ENCODE results near the gene INPP4A. TPM values are rescaled to one million over a fixed set of nuclear protein-coding genes. Genes with fewer than 3 reads are reported as not detected.

The INPP4A gene
- total RNA-seq, 4 donors from 2014 or later: 13.6 to 25.2 (median 17.2) TPM

DNA sequence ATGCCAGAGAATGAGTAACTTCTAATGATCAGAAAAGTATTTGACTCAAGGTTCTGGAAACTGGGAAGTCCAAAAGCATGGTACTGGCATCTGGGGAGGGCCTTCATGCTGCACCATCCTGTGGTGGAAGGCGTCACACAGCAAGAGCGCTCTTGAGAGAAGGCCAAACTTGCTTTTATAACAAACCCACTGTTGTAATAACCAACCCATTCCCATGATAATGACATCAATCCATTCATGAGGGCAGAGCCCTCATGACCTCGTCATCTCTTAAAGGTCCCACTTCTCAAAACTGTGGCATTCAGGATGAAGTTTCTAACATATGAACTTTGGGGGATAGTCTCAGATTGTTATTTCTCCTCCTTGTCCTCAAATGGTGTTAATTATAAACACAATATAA is 95.9 kb downstream of the INPP4A start:
- Histone ChIP-seq H3K9me3 (no peaks in the 10 kb centered on the region), H3K27me3 (no peaks in the 10 kb centered on the region), H3K36me3 (peaks cover 71% of the 10 kb centered on the region), H3K4me3 (no peak overlapping the region), H3K4me1 (no peaks in the 10 kb centered on the region), H3K27ac (no peak overlapping the region)
- WGBS: 89% methylated on average over 3 of the region's 3 CpGs
- DNase-seq (ENCODE audit: low spot score in 2 of 2): no peak
- TF ChIP-seq POLR2A (IDR thresholded peaks at IDR 0.05) (no peak), CTCF (IDR thresholded peaks at IDR 0.05) (no peak)

DNA sequence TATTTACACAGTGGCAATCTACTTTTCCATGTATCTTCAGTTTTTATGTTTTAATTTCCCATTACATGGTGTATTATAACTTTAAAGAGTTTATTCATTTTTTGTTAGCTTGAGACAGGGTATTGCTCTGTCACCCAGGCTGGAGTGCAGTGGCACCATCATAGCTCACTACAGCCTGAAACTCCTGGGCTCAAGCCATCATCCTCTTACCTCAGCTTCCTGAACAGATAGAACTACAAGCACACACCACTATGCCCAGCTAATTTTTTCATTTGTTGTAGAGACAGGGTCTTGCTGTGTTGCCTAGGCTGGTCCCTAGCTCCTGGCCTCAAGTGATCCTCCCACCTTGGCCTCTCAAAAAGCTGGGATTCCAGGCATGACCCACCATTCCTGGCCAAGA is 96.8 kb downstream of the INPP4A start:
- Histone ChIP-seq H3K27ac (no peak overlapping the region), H3K4me3 (no peak overlapping the region), H3K4me1 (no peaks in the 10 kb centered on the region), H3K27me3 (no peaks in the 10 kb centered on the region), H3K36me3 (peaks cover 80% of the 10 kb centered on the region), H3K9me3 (no peaks in the 10 kb centered on the region)
- TF ChIP-seq EP300 (IDR thresholded peaks at IDR 0.05): no peak
- no peak for TF ChIP-seq POLR2AphosphoS5 (IDR thresholded peaks at IDR 0.05)
- TF ChIP-seq POLR2A (IDR thresholded peaks at IDR 0.05): no peak
- no peak for DNase-seq (ENCODE audit: low spot score in 2 of 2)

GRCh38 chr2:98541906-98542305 is 97.2 kb downstream of the INPP4A start:
- no peaks in the 10 kb centered on the region for H3K27me3 ChIP-seq
- WGBS: 72% methylated on average over 9 of the region's 9 CpGs
- TF ChIP-seq POLR2A (IDR thresholded peaks at IDR 0.05) (no peak), POLR2AphosphoS5 (IDR thresholded peaks at IDR 0.05) (no peak), EP300 (IDR thresholded peaks at IDR 0.05) (no peak), CTCF (IDR thresholded peaks at IDR 0.05) (no peak)
- no peak overlapping the region for H3K27ac ChIP-seq
- no peaks in the 10 kb centered on the region for H3K4me1 ChIP-seq
- no peak for DNase-seq (ENCODE audit: low spot score in 2 of 2)
- no peaks in the 10 kb centered on the region for H3K9me3 ChIP-seq
- no peak overlapping the region for H3K4me3 ChIP-seq
- peaks cover 84% of the 10 kb centered on the region for H3K36me3 ChIP-seq

- 94% methylated on average over 11 of the region's 11 CpGs for WGBS
- peaks cover 85% of the 10 kb centered on the region for H3K36me3 ChIP-seq
- no peak for DNase-seq (ENCODE audit: low spot score in 2 of 2)
- H3K4me3 ChIP-seq: no peak overlapping the region
- no peaks in the 10 kb centered on the region for H3K9me3 ChIP-seq
- no peak overlapping the region for H3K27ac ChIP-seq
- TF ChIP-seq CTCF (IDR thresholded peaks at IDR 0.05) (no peak), EP300 (IDR thresholded peaks at IDR 0.05) (no peak), POLR2A (IDR thresholded peaks at IDR 0.05) (no peak), POLR2AphosphoS5 (IDR thresholded peaks at IDR 0.05) (no peak)
- no peaks in the 10 kb centered on the region for H3K4me1 ChIP-seq
- no peaks in the 10 kb centered on the region for H3K27me3 ChIP-seq
These were observed 98.6 kb downstream of the INPP4A start for GRCh38 chr2:98543214-98543613.

DNA sequence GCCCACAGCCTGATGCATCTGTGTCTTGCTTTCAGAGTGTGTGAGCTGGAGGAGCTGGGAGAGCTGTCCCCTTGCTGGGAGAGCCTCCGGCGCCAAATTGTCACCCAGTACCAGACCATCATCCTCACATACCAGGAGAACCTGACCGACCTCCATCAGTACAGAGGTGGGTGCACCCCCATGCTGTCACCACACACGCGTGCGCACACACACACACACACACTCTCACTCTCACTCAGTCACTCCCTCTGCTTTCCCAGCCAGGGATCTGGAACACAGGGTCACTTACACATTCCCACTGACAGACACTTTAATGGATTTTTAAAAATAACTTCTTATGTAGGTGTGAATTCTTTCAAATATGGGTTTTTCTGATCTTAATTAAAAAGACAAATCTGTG is 99.2 kb downstream of the INPP4A start:
- H3K9me3 ChIP-seq: no peaks in the 10 kb centered on the region
- H3K27ac ChIP-seq: no peak overlapping the region
- TF ChIP-seq CTCF (IDR thresholded peaks at IDR 0.05): no peak
- TF ChIP-seq POLR2A (IDR thresholded peaks at IDR 0.05): no peak
- TF ChIP-seq POLR2AphosphoS5 (IDR thresholded peaks at IDR 0.05): no peak
- TF ChIP-seq EP300 (IDR thresholded peaks at IDR 0.05): no peak
- H3K4me3 ChIP-seq: no peak overlapping the region
- WGBS: 96% methylated on average over 6 of the region's 6 CpGs
- H3K4me1 ChIP-seq: no peaks in the 10 kb centered on the region
- H3K36me3 ChIP-seq: peaks cover 79% of the 10 kb centered on the region
- DNase-seq (ENCODE audit: low spot score in 2 of 2): no peak
- no peaks in the 10 kb centered on the region for H3K27me3 ChIP-seq

- TF ChIP-seq POLR2AphosphoS5 (IDR thresholded peaks at IDR 0.05) (no peak), CTCF (IDR thresholded peaks at IDR 0.05) (no peak), EP300 (IDR thresholded peaks at IDR 0.05) (no peak), POLR2A (IDR thresholded peaks at IDR 0.05) (no peak)
These were observed 100.9 kb downstream of the INPP4A start for GRCh38 chr2:98545591-98545990.

More at GRCh38 chr2:98545591-98545990, 100.9 kb downstream of the INPP4A start:
- Histone ChIP-seq H3K4me1 (no peaks in the 10 kb centered on the region), H3K27ac (no peak overlapping the region), H3K36me3 (peaks cover 80% of the 10 kb centered on the region), H3K4me3 (no peak overlapping the region), H3K27me3 (no peaks in the 10 kb centered on the region), H3K9me3 (no peaks in the 10 kb centered on the region)
- no peak for DNase-seq (ENCODE audit: low spot score in 2 of 2)
- 94% methylated on average over 7 of the region's 7 CpGs for WGBS
